Muscle layer of duodenum (tissue), 2 donors: Measurements from ENCODE around the gene TUBA4B.
"Not testable (repeated sequence)": the region's sequence is repeated elsewhere in the genome, so short reads cannot be mapped to it uniquely, and the experiment has no call there.

ENCODE experiments used
- H3K27ac ChIP-seq: one replicate; pipeline ENCODE4 v1.7.0; 2013; ENCODE audit warnings: mild to moderate bottlenecking, low read length
- H3K27me3 ChIP-seq: one replicate; pipeline ENCODE4 v1.7.0; 2013; ENCODE audit warnings: low read depth, mild to moderate bottlenecking, control low read depth, low read length
- H3K36me3 ChIP-seq, 2 donors: one replicate each; pipeline ENCODE4 v1.7.0; 2013; ENCODE audit warnings: low read length in 2 of 2, control low read depth in 1 of 2, mild to moderate bottlenecking in 1 of 2; ENCODE audit not compliant: insufficient read depth in 2 of 2, control insufficient read depth in 1 of 2
- H3K4me1 ChIP-seq, 2 donors: one replicate each; pipeline ENCODE4 v1.7.0; 2013; ENCODE audit warnings: low read length in 2 of 2, mild to moderate bottlenecking in 2 of 2, control low read depth in 1 of 2, moderate library complexity in 1 of 2; ENCODE audit not compliant: insufficient read depth in 2 of 2, control insufficient read depth in 1 of 2
- H3K4me3 ChIP-seq, 2 donors: one replicate each; pipeline ENCODE4 v1.7.0; 2013; ENCODE audit warnings: low read length in 2 of 2, low read depth in 1 of 2, mild to moderate bottlenecking in 1 of 2
- H3K9me3 ChIP-seq, 2 donors: one replicate each; pipeline ENCODE4 v1.7.0; 2013; ENCODE audit warnings: low read length in 2 of 2, control low read depth in 1 of 2, mild to moderate bottlenecking in 1 of 2; ENCODE audit not compliant: control insufficient read depth in 1 of 2
- donor health status: healthy.

TUBA4B gene

GRCh38 chr2:219297766-219298456 lies 44.9 kb downstream of the TUBA4B start:
- Histone ChIP-seq H3K27me3 (peaks cover 6% of the 10 kb centered on the region), H3K4me1 (peaks cover 0 to 5% of the 10 kb centered on the region in 2 donors), H3K36me3 (no peaks in the 10 kb centered on the region)

GRCh38 chr2:219298759-219299371 lies 45.8 kb downstream of the TUBA4B start:
- H3K4me1 ChIP-seq: peaks cover 0 to 5% of the 10 kb centered on the region in 2 donors
- peaks cover 6% of the 10 kb centered on the region for H3K27me3 ChIP-seq
- H3K9me3 ChIP-seq: no peaks in the 10 kb centered on the region
- no peak overlapping the region for H3K4me3 ChIP-seq
- no peaks in the 10 kb centered on the region for H3K36me3 ChIP-seq
- no peak overlapping the region for H3K27ac ChIP-seq

More at GRCh38 chr2:219297766-219298456, 44.9 kb downstream of the TUBA4B start:
- Histone ChIP-seq H3K27ac (no peak overlapping the region), H3K9me3 (no peaks in the 10 kb centered on the region), H3K4me3 (no peak overlapping the region)

- H3K4me3 ChIP-seq: no peak overlapping the region
- no peaks in the 10 kb centered on the region for H3K36me3 ChIP-seq
- H3K4me1 ChIP-seq: peaks cover 0 to 2% of the 10 kb centered on the region in 2 donors
- H3K27me3 ChIP-seq: peaks cover 6% of the 10 kb centered on the region
- no peak overlapping the region for H3K27ac ChIP-seq
- no peaks in the 10 kb centered on the region for H3K9me3 ChIP-seq
Measured at GRCh38 chr2:219299372-219299760, 46.3 kb downstream of the TUBA4B start.

DNA sequence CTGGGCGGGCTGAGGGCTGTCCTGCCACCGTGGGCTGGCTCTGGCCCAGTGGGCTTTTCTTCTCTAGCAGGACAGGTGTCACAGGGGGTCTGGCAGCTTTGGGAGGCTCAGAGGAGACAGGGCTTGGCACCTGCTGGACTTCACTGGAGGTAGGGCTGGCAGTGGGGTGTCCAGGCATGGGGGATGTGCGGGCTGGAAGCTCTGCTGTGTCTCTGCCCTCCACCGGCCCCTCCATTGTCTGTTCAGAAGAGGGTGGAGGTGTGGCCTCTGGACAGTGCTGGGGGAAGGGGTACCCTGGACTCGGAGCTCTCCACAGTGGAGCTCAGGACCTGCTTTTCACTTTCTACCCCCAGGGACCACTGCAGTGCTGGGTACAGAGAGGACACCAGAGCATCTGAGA lies 47.0 kb downstream of the TUBA4B start:
- H3K4me3 ChIP-seq: no peak overlapping the region
- H3K36me3 ChIP-seq: no peaks in the 10 kb centered on the region
- no peaks in the 10 kb centered on the region for H3K4me1 ChIP-seq
- peaks cover 6% of the 10 kb centered on the region for H3K27me3 ChIP-seq
- H3K9me3 ChIP-seq: no peaks in the 10 kb centered on the region
- H3K27ac ChIP-seq: no peak overlapping the region

GRCh38 chr2:219302412-219302968 lies 49.4 kb downstream of the TUBA4B start:
- Histone ChIP-seq H3K27me3 (peaks cover 11% of the 10 kb centered on the region), H3K4me3 (no peak overlapping the region), H3K9me3 (no peaks in the 10 kb centered on the region), H3K27ac (no peak overlapping the region), H3K36me3 (no peaks in the 10 kb centered on the region), H3K4me1 (no peaks in the 10 kb centered on the region)

GRCh38 chr2:219304223-219304622 lies 51.2 kb downstream of the TUBA4B start:
- Histone ChIP-seq H3K36me3 (no peaks in the 10 kb centered on the region), H3K9me3 (no peaks in the 10 kb centered on the region), H3K4me1 (peaks cover 0 to 11% of the 10 kb centered on the region in 2 donors), H3K27me3 (peaks cover 22% of the 10 kb centered on the region), H3K27ac (no peak overlapping the region), H3K4me3 (no peak overlapping the region)

GRCh38 chr2:219306047-219306446 lies 53.0 kb downstream of the TUBA4B start:
- peaks cover 28% of the 10 kb centered on the region for H3K27me3 ChIP-seq
- no peak overlapping the region for H3K4me3 ChIP-seq
- no peaks in the 10 kb centered on the region for H3K9me3 ChIP-seq
- no peak overlapping the region for H3K27ac ChIP-seq
- no peaks in the 10 kb centered on the region for H3K36me3 ChIP-seq
- peaks cover 0 to 13% of the 10 kb centered on the region in 2 donors for H3K4me1 ChIP-seq

DNA sequence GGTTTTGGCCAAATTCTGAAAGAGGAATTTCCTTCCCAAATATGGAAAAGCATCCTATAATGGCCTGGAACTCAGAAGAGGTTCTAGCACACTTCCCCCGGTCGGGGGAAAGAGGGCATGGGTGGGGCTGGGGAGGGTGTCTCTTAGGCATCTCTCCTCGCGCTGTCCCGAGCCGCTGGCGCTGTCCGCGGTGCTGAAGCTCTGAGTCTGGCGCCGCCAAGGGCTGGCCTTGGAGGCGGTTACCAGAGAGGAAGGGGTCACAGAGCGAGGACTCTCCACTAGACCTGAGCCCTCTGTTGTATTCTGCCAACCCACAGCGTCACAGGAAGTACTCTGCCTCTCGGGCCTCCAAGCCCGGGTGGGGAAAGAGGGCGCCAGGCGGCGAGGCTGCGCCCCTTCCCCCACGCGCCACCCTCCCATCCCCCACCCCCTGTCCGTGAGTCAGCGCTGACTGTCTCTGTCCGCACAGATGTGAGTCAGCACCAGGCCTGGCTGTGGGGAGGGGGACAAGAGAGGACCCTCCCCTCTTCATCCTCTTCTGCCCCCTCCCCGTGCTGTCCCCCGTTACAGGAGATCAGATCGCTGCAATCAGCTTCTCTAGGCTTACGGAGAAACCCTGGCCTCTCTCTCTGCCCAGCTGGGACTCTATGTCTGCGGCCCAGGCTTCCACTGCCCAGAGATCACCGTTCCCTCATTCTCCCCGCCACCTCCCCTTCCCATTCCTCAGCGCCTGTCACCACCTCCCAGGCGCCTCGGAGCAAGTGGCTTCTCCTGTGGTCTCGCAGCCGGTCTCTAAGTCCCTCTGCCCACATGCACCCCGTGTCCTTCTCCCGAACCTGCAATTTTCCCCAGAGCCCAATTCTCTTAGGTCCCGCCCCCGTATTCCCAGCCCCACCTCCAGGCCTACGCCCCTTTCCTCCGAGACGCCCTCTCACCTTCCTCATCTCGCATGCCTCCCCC lies 55.4 kb downstream of the TUBA4B start:
- Histone ChIP-seq H3K36me3 (no peaks in the 10 kb centered on the region), H3K27me3 (peaks cover 28% of the 10 kb centered on the region), H3K4me3 (no peak overlapping the region), H3K9me3 (no peaks in the 10 kb centered on the region), H3K4me1 (peaks cover 0 to 13% of the 10 kb centered on the region in 2 donors), H3K27ac (no peak overlapping the region)

DNA sequence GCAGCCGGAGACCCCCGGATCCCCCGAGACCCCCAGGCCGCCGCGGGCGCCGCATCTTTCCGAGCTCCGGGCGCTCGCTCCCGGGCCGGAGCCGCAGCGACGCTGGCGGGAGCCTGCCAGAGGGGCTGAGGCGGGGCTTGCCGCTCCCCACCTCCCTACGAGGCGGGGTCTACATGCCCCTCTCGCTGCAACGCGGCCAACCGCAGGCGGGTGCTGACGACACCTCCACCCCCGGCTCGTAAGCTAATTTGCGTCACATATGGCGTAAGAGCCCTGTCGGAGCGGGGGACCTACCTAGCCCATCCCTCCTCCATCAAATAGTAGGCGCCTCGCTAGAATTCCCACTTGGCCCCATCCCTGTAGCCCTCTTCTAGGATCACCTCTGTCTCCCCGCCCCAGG lies 56.2 kb downstream of the TUBA4B start, which contains the start of gene PTPRN:
PTPRN (minus strand) TSS at position 124 of the 400 bp plus-strand sequence; CDS start at position 55, 69 bp downstream.
- Histone ChIP-seq H3K4me1 (peaks cover 0 to 13% of the 10 kb centered on the region in 2 donors), H3K27ac (no peak within 1 kb of the TSS), H3K36me3 (no peaks in the 10 kb centered on the region), H3K27me3 (peaks cover 28% of the 10 kb centered on the region), H3K4me3 (no peak within 1 kb of the TSS), H3K9me3 (no peaks in the 10 kb centered on the region)

- Histone ChIP-seq H3K27me3 (peaks cover 20% of the 10 kb centered on the region), H3K4me1 (peaks cover 0 to 13% of the 10 kb centered on the region in 2 donors)
- H3K4me3 ChIP-seq, H3K36me3 ChIP-seq, H3K27ac ChIP-seq, H3K9me3 ChIP-seq: not testable (repeated sequence)
Measured at GRCh38 chr2:219312683-219313263, 59.7 kb downstream of the TUBA4B start.
